ENCODE data around the gene SKA3.
"Not testable (repeated sequence)": the region's sequence is repeated elsewhere in the genome, so short reads cannot be mapped to it uniquely, and the experiment has no call there.

Gene SKA3

DNA sequence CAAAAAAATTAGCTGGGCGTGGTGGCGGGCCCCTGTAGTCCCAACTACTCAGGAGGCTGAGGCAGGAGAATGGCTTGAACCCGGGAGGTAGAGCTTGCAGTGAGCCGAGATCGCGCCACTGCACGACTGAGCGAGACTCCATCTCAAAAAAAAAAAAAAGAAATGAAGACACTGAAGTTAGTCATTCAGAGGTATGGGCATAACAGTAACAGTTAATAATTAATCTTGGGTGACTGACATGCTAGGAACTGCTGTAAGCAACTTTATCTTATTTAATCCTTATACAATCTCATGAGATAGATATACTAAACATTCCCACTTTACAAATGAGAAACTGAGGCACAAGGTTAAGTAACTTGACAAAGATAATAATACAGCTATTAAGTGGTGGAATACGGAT is 4.9 kb downstream of the SKA3 start:
- no peak for DNase-seq (ENCODE audit: low read depth in 2 of 2)

DNA sequence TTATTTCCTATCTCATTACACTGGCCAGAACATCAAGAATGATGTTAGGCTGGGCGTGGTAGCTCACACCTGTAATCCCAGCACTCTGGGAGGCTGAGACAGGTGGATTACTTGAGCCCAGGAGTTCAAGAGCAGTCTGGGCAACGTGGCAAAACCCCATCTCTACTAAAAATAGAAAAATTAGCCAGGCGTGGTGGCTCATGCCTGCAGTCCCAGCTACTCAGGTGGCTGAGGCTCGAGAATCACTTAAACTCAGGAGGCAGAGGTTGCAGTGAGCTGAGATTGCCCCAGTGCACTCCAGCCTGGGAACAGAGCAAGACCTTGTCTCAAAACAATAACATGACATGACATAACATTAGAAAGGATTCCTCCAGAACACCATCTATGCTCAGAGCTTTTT is 10.7 kb downstream of the SKA3 start:
- DNase-seq (ENCODE audit: low read depth in 2 of 2): not testable (repeated sequence)

- no peak for DNase-seq (ENCODE audit: low read depth in 2 of 2)
Observed at GRCh38 chr13:21164631-21165030, 11.7 kb downstream of the SKA3 start.

DNA sequence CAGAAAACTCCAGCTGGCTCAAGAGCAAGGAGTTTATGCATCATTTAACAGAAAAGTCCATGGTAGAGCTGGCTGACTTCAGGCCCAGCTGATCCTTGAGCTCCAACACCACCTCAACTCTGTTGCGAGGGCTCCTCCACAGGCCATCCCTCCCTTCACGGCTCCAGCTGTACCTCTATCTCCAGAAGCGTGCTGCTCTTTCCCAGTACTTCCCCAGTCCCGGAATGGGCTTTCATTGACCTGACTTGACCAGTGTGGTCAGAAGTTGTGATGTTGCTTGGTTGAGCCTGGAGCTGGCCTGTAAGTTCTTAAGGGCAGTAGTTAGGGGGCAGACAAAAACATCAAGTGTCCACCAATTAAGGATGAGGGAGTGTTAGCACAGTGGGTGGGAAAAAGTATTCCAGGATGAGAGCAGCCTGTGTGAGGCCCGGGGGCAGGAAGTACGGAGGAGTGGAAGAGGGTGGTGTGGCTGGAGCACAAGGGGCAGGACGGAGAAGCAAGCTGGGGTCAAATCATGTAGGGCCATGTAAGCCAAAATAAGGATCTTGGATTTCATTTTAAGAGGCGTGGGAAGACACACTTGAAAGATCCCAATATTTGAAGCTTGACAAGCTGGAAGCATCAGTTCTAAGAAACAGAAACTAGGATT is 24.0 kb downstream of the SKA3 start:
- DNase-seq (ENCODE audit: low read depth in 2 of 2): no peak

GRCh38 chr13:21150013-21150412 is 26.3 kb downstream of the SKA3 start:
- no peak for DNase-seq (ENCODE audit: low read depth in 2 of 2)

DNA sequence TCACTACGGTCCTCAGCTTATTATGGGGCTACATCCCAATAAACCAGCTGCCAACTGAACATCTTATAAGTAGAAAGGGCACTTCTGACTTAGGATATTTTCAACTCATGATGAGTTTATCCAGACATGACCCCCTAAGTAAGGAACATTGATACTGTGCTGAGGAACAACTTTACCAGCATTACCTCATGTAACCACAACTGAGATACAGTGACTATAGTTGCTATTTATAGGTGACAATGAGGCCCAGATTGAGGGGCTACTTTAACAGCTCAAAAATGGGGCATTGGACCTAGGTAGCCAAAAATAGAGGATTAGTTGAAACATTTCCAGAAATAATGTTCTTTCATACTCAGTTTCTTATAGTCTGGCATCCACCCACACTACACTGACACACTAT is 26.8 kb downstream of the SKA3 start:
- DNase-seq (ENCODE audit: low read depth in 2 of 2): no peak

DNA sequence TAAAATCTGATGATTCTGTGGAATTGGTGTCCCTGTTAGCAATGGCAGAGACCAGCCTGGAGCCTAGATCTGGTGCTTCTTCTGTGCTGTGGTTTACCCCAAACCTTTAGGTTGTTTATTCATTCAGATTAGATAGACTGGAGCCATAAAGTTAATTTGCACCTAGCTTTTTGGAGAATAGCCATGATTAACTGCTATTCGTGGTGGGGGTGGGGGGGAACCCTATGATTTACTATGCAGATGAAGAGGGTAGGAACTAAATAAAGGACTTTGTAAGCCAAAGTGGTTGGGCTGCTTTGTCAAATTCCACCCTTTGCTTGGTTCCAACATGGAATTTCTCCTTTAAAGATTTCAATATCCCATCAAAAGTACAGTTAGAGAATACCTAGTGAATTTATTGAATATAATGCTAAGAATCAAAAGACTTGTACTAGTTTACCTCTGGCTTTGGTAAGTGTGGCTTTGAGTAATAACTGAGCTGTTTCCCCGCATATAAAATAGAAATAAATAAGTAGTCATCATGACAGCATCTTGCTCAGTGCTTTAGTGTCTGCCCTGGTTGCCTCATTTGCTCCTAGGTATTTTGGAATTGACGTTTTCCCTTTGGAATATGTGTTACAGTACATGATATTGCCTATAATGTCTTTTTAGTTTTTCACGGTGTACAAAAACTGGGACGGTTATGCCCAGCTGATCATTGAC is 27.6 kb downstream of the SKA3 start:
- DNase-seq (ENCODE audit: low read depth in 2 of 2): no peak

- no peak for DNase-seq (ENCODE audit: low read depth in 2 of 2)
Observed at GRCh38 chr13:21147827-21148226, 28.5 kb downstream of the SKA3 start.

DNA sequence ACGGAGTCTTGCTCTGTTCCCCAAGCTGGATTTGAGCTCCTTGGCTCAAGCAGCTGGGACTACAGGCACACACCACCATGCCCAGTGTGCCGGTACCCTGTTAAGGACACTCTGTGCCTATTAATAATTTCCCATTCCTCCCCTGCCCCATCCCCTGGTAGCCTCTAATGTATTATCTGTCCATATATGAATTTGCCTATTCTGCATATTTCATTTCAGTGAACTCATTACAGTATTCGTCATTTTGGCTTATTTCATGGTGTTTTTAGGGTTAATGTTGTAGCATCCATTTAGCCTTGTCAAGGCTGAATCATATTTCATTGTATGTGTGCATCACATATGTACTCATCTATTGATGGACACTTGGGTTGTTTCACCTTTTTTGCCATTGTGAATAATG is 33.6 kb downstream of the SKA3 start:
- DNase-seq (ENCODE audit: low read depth in 2 of 2): no peak

- no peak for DNase-seq (ENCODE audit: low read depth in 2 of 2)
Observed at GRCh38 chr13:21139374-21139773, 37.0 kb downstream of the SKA3 start.

DNA sequence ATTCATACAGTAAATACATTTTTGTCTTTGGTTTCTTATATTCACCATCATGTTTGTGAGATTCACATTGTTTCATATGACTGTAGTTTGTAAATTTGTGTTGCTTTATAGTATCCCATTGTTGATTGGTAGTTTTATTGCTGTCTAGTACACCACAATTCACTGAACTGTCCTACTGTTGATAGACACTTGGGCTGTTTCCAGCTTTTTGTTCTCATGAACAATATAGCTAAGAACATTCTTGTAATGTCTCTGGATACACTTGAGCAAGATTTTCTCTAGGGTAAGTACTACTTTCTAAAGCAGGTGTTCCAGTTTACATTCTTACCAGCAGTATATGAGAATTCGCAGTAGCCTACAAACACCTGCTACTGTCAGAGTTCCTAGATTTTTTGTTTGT is 37.8 kb downstream of the SKA3 start:
- no peak for DNase-seq (ENCODE audit: low read depth in 2 of 2)

- DNase-seq (ENCODE audit: low read depth in 2 of 2): no peak
Observed at GRCh38 chr13:21137696-21138095, 38.7 kb downstream of the SKA3 start.

DNA sequence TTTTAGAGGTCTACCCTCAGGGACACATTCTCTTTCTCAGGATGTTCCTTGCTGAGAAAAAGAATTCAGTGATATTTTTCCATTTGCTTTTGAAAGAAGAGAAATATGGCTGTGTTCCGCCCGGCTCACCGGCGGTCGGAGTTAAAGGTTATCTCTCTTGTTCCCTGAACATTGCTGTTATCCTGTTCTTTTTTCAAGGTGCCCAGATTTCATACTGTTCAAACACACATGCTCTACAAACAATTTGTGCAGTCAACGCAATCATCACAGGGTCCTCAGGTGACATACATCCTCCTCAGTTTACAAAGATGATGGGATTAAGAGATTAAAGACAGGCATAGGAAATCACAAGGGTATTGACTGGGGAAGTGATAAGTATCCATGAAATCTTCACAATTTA is 40.5 kb downstream of the SKA3 start:
- DNase-seq (ENCODE audit: low read depth in 2 of 2): not testable (repeated sequence)

DNA sequence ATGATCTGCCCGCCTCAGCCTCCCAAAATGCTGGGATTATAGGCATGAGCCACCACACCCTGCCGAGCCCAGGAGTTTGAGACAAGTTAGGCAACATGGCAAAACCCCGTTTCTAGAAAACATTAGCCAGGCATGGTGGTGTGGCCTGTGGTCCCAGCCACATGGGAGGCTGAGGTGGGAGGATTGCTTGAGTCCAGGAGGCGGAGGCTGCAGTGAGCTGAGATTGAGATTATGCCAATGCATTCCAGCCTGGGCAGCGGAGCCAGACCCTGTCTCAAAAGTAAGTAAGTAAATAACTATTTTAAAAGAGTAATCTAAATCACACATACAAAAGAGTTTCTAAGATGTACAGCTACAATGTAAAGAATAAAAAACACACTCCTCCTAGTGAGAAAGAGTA is 41.9 kb downstream of the SKA3 start:
- no peak for DNase-seq (ENCODE audit: low read depth in 2 of 2)

DNA sequence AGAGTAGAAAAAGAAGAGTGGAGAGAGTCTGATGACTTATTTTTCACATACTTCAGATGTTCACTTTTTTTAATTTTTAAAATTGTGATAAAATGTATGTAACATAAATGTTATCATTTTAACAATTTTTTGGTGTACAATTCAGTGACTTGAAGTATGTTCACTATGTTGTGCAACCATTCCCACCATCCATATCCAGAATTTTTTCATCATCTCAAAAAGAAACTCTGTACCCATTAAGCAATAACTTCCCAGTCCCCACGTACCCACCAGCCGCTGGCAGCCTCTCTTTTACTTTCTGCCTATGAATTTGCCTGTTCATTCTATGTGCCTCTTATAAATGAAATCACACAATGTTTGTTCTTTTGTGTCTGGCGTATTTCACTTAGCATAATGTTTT is 43.3 kb downstream of the SKA3 start:
- no peak for DNase-seq (ENCODE audit: low read depth in 2 of 2)

GRCh38 chr13:21130116-21130515 is 46.2 kb downstream of the SKA3 start:
- DNase-seq (ENCODE audit: low read depth in 2 of 2): no peak

DNA sequence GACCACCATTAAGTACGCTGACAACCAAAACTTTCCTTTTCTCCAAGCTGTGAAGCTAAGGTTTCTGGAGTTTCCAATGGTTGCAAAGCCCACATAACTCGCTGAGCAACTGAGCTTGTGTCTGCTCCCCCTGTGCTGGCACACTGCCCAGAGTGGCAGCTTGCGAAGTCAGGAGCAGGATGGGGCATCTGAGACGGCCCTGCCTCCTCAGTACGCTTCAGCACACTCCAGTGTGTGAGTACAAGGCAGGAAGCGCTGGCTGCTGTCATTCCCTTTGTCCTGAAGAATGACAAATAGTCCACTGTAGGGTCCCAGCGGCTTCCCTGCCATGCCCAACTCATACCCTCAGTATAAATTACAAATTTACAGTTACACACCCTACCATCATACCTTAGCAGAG is 51.5 kb downstream of the SKA3 start:
- no peak for DNase-seq (ENCODE audit: low read depth in 2 of 2)

DNA sequence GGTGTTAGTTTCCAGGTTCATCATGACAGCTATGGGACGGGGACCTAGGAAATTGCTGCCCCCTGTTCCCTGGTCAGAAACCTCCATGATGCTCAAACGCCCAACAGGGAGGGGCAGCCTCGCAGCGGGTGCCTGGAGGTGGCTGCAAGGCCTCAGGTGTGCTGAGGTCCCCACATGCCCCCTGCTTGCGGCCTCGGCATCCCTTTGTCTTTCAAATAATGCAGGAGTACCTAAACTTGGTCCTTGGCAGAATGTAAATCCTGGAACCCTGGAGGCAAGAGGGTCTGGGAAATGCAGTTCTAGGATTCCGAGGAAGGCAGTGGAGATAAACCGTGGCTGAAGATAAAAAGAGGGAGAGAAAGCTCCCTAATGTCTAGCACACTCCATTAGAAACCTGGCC is 52.4 kb downstream of the SKA3 start:
- DNase-seq (ENCODE audit: low read depth in 2 of 2): no peak

GRCh38 chr13:21121616-21122015 is 54.7 kb downstream of the SKA3 start:
- DNase-seq (ENCODE audit: low read depth in 2 of 2): no peak

DNA sequence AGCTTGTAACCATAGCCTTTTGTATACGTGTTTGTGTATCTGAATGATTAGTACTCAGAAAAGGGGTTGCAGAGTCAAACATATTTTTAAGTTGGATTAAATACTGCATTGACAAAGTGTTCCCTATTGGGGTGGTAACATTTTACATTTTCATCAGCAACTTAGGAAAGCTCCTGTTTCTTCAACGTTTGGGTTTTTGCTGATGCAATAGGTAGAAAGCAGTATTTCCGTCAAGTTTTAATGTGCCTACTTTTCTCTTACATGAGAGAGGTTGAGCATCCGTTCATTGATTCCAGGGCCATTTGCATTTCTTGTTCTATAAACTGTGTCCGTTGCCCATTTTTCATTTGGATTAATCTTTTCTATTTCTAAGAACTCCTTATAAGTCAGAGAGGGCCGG is 56.2 kb downstream of the SKA3 start:
- no peak for DNase-seq (ENCODE audit: low read depth in 2 of 2)

GRCh38 chr13:21119526-21119925 is 56.8 kb downstream of the SKA3 start:
- DNase-seq (ENCODE audit: low read depth in 2 of 2): no peak

DNA sequence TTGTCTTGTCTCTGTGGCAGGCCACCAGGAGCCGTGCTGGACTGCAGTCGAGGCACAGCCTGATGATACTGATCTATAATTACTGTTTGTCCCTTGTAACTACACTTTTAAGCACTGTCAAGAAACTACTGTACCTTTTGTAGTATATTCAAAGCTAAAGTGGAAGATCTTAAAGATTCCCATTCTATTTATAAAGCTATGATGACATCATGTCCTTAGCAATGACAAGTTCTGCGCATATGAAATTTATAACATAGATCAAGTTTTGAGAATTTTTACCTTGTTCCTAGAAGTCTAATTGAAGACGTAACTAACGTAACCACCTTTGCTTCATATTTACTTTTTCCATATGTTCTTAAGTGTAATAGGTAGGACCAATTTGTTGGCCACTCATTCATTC is 58.2 kb downstream of the SKA3 start:
- no peak for DNase-seq (ENCODE audit: low read depth in 2 of 2)

DNA sequence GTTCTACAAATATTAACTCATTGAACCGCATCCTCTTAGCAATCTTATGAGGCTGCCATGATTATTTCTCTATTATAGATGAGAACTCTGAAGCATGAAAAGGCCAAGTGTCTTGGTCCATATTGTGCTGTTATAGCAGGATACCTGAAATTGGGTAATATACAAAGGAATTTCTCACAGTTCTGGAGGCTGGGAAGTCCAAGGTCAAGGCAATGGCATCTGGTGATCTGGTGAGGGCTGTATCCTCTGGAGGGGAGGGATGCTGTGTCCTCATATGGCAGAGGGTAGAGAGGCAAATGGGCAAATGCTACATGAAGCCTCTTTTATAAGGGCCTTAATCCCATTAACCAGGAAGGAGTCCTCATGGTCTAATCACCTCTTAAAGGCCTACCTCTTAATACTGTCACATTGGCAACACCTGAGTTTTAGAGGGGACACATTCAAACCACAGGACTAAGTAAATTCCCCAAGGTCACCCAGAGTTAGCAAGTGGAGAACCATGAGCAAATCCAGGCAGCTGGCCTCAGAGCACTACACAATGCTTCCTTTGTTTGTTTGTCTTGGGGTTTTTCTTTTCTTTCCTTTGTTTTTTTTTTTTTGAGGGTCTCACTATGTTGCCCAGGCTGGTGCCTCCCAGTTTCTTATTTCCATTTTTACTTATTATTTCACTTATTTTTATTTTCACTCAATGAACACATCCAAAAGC is 59.1 kb downstream of the SKA3 start:
- DNase-seq (ENCODE audit: low read depth in 2 of 2): no peak
